ENCODE data around the gene POLA1.

The POLA1 gene

GRCh38 chrX:24877288-24877664 is 183.6 kb downstream of the POLA1 start:
- TF ChIP-seq CTCF (conservative IDR thresholded peaks at IDR 0.05), result no peak
- TF ChIP-seq ZFX (IDR thresholded peaks at IDR 0.05), result no peak
- H3K27ac ChIP-seq, result no peak overlapping the region

- TF ChIP-seq CTCF (conservative IDR thresholded peaks at IDR 0.05) (no peak), ZFX (IDR thresholded peaks at IDR 0.05) (no peak)
- no peak overlapping the region for H3K27ac ChIP-seq
Measured at GRCh38 chrX:24877854-24878650, 184.3 kb downstream of the POLA1 start.

- TF ChIP-seq ZFX (IDR thresholded peaks at IDR 0.05), result no peak
- TF ChIP-seq CTCF (conservative IDR thresholded peaks at IDR 0.05), result no peak
- no peak overlapping the region for H3K27ac ChIP-seq
Measured at GRCh38 chrX:24879679-24880078, 186.0 kb downstream of the POLA1 start.

- no peak overlapping the region for H3K27ac ChIP-seq
- TF ChIP-seq CTCF (conservative IDR thresholded peaks at IDR 0.05) (no peak), ZFX (IDR thresholded peaks at IDR 0.05) (no peak)
Measured at GRCh38 chrX:24886916-24887315, 193.2 kb downstream of the POLA1 start.

GRCh38 chrX:24890677-24891076 is 197.0 kb downstream of the POLA1 start:
- TF ChIP-seq CTCF (conservative IDR thresholded peaks at IDR 0.05) (no peak), ZFX (IDR thresholded peaks at IDR 0.05) (no peak)
- H3K27ac ChIP-seq, result no peak overlapping the region

- no peak overlapping the region for H3K27ac ChIP-seq
- TF ChIP-seq CTCF (conservative IDR thresholded peaks at IDR 0.05) (no peak), ZFX (IDR thresholded peaks at IDR 0.05) (no peak)
Measured at GRCh38 chrX:24899391-24899790, 205.7 kb downstream of the POLA1 start.

- H3K27ac ChIP-seq, result no peak overlapping the region
- no peak for TF ChIP-seq CTCF (conservative IDR thresholded peaks at IDR 0.05)
- TF ChIP-seq ZFX (IDR thresholded peaks at IDR 0.05), result no peak
Measured at GRCh38 chrX:24900234-24900633, 206.5 kb downstream of the POLA1 start.

Measured in C4-2B (cell line).